Endothelial cell of umbilical vein (primary cell): Measurements from ENCODE around the gene KCND2. TPM values are rescaled to one million over a fixed set of nuclear protein-coding genes. Genes with fewer than 3 reads are reported as not detected.

ENCODE experiments used
- BruUV-seq: library from RNA; stranded (reverse); fragments of 400-500 nt; replicated peaks from 2 replicates; lab custom pipeline; 2021; lab: Mats Ljungman, UMichigan
- CTCF ChIA-PET: fragments of 300-600, 350-600 bp; sonication (Branson Sonifier 250); formaldehyde crosslinking; loops from one replicate; lab custom pipeline; 2021; ENCODE audit warnings: antibody characterized with exemption, inconsistent platforms; lab: Charles Lee
- POLR2A ChIA-PET: fragments of 300-600, 350-600 bp; sonication (Branson Sonifier 250); formaldehyde crosslinking; loops from one replicate; lab custom pipeline; 2021; ENCODE audit warnings: antibody characterized with exemption, inconsistent platforms; lab: Charles Lee
- DNase-seq: peaks from one replicate; pipeline ENCODE4 v3.0.0-alpha.2; 2011; ENCODE audit warnings: low read depth, low spot score
- FAIRE-seq: peaks from 2 replicates; lab custom pipeline; 2011; peaks lifted over from hg19 to GRCh38; lab: Jason Lieb, UNC
- H2AFZ ChIP-seq: 2 replicates; pipeline ENCODE4 v1.6.0; 2012; ENCODE audit warnings: low read depth, low read length, control low read depth, inconsistent platforms
- H3K27ac ChIP-seq: 2 replicates; pipeline ENCODE4 v1.5.1; 2011; ENCODE audit warnings: low read depth, mild to moderate bottlenecking, control low read depth, low read length, moderate library complexity; ENCODE audit not compliant: insufficient read depth
- H3K27me3 ChIP-seq, 2 experiments: 2 replicates each; pipeline versions ENCODE4 v1.6.0 to v1.6.1; 2011; ENCODE audit warnings: low read length in 2 of 2, mixed read lengths in 1 of 2; ENCODE audit not compliant: control insufficient read depth in 2 of 2, insufficient read depth in 2 of 2
- H3K36me3 ChIP-seq, 2 experiments: 2 replicates in 1 of 2; 3 replicates in 1 of 2; pipeline ENCODE4 v1.5.1; 2011; ENCODE audit warnings: low read length in 2 of 2, mild to moderate bottlenecking in 1 of 2, moderate library complexity in 1 of 2; ENCODE audit not compliant: control insufficient read depth in 2 of 2, insufficient read depth in 2 of 2; ENCODE audit errors: extremely low read depth in 1 of 2
- H3K4me1 ChIP-seq: 3 replicates; pipeline ENCODE4 v1.5.1; 2011; ENCODE audit warnings: mild to moderate bottlenecking, low read length; ENCODE audit not compliant: control insufficient read depth, insufficient read depth; ENCODE audit errors: extremely low read depth
- H3K4me2 ChIP-seq: 2 replicates; pipeline ENCODE4 v1.6.1; 2011; ENCODE audit warnings: low read length, control low read depth, mixed read lengths; ENCODE audit not compliant: insufficient read depth
- H3K4me3 ChIP-seq, 3 experiments: fragments of 200-600 bp in 1 of 3; sonication (generic), shearing (Covaris generic) in 1 of 3; replicated peaks in 1 of 3; 2 replicates each; pipeline ENCODE4 v1.5.1; 2011 to 2016; ENCODE audit warnings: control low read depth in 3 of 3, low read length in 3 of 3, mild to moderate bottlenecking in 2 of 3, inconsistent platforms in 1 of 3, low read depth in 1 of 3, moderate library complexity in 1 of 3; ENCODE audit not compliant: insufficient read depth in 1 of 3
- H3K79me2 ChIP-seq: 2 replicates; pipeline ENCODE4 v1.6.0; 2012; ENCODE audit warnings: low read length, inconsistent platforms; ENCODE audit not compliant: control insufficient read depth, insufficient read depth
- H3K9ac ChIP-seq: replicated peaks from 2 replicates; pipeline ENCODE3; 2011; ENCODE audit warnings: low read length, control low read depth; ENCODE audit not compliant: insufficient read depth; ENCODE audit errors: extremely low read depth
- H3K9me1 ChIP-seq: replicated peaks from 3 replicates; pipeline ENCODE4 v1.6.0; 2011; ENCODE audit warnings: mild to moderate bottlenecking, low read length; ENCODE audit not compliant: control insufficient read depth, insufficient read depth; ENCODE audit errors: extremely low read depth
- H3K9me3 ChIP-seq: replicated peaks from 2 replicates; pipeline ENCODE4 v1.5.1; 2012; ENCODE audit warnings: low read length, inconsistent platforms; ENCODE audit not compliant: control insufficient read depth, insufficient read depth
- H4K20me1 ChIP-seq: replicated peaks from 2 replicates; pipeline ENCODE3; 2011; ENCODE audit warnings: mild to moderate bottlenecking, low read length; ENCODE audit not compliant: control insufficient read depth, insufficient read depth; ENCODE audit errors: extremely low read depth
- CTCF ChIP-seq, 2 donors: IDR thresholded peaks; 1 replicate in 1 of 2; 2 replicates in 1 of 2; pipeline ENCODE4 v1.5.1; 2011; ENCODE audit warnings: low read length in 2 of 2, mild to moderate bottlenecking in 2 of 2, moderate library complexity in 2 of 2, control low read depth in 1 of 2, inconsistent platforms in 1 of 2, low read depth in 1 of 2; ENCODE audit not compliant: insufficient read depth in 1 of 2; ENCODE audit errors: extremely low read depth in 1 of 2
- EZH2 ChIP-seq: IDR thresholded peaks from 2 replicates; pipeline ENCODE4 v1.6.1; 2012; ENCODE audit warnings: borderline replicate concordance, low read depth, mild to moderate bottlenecking, moderate library complexity, low read length, inconsistent platforms; ENCODE audit not compliant: severe bottlenecking
- FOS ChIP-seq: IDR thresholded peaks from 2 replicates; pipeline ENCODE4 v1.6.1; 2011; ENCODE audit warnings: mild to moderate bottlenecking, low read length, moderate library complexity, borderline replicate concordance; ENCODE audit not compliant: insufficient read depth
- GATA2 ChIP-seq: IDR thresholded peaks from 2 replicates; pipeline ENCODE4 v1.7.0; 2011; ENCODE audit warnings: low read depth, mild to moderate bottlenecking, moderate library complexity, mixed read lengths, low read length; ENCODE audit not compliant: insufficient read length, insufficient read depth
- JUN ChIP-seq: IDR thresholded peaks from 2 replicates; pipeline ENCODE4 v1.6.1; 2011; ENCODE audit warnings: borderline replicate concordance, low read depth; ENCODE audit not compliant: insufficient read length, insufficient read depth
- MAX ChIP-seq: IDR thresholded peaks from 2 replicates; pipeline ENCODE4 v1.6.1; 2011; ENCODE audit not compliant: insufficient read depth, insufficient read length
- MYC ChIP-seq: IDR thresholded peaks from one replicate; pipeline ENCODE4 v1.6.1; 2011; ENCODE audit warnings: mild to moderate bottlenecking, low read depth, low read length
- POLR2A ChIP-seq: IDR thresholded peaks from 2 replicates; pipeline ENCODE4 v1.6.1; 2012; ENCODE audit warnings: low read depth, mild to moderate bottlenecking, control low read depth, low read length
- POLR2AphosphoS5 ChIP-seq: IDR thresholded peaks from 2 replicates; pipeline ENCODE4 v1.6.1; 2012; ENCODE audit warnings: low read depth, mild to moderate bottlenecking, control low read depth, low read length, moderate library complexity; ENCODE audit not compliant: insufficient read depth
- dilution Hi-C: fragments of 300-500 bp; cut with MboI; formaldehyde crosslinking; loops from one replicate; pipeline ENCODE4 v1.15.0; 2019; ENCODE audit warnings: low sequenced_read_pairs; ENCODE audit not compliant: extremely low pct_ligation_motif_present
- intact Hi-C: fragments of 100-400 bp; cut with micrococcal nuclease; formaldehyde crosslinking; loops from one replicate; pipeline ENCODE4 v1.10.0; 2022
- polyA plus RNA-seq, 4 experiments: library from polyadenylated mRNA; depleted of rRNA in 3 of 4; stranded (reverse) in 3 of 4; unstranded in 1 of 4; fragments of >200 nt; gene quantifications; 2 replicates each; pipeline versions ENCODE4 v1.2.1 to v1.2.3, GENCODE V29; 2011 to 2012; ENCODE audit warnings: missing spikeins in 1 of 4
- total RNA-seq: library from RNA; stranded (reverse); gene quantifications from 2 replicates; pipeline ENCODE4 v1.2.3, GENCODE V29; 2021

KCND2 gene
- total and polyA plus RNA-seq, 2 donors (not counting 3 experiments of a cell fraction or from before 2014, with no cell fraction given) = not detected

- POLR2A ChIA-PET = no interaction called here
Observed at GRCh38 chr7:120302190-120302589, 29.2 kb downstream of the KCND2 start.

More at GRCh38 chr7:120302190-120302589, 29.2 kb downstream of the KCND2 start:
- H3K4me1 ChIP-seq = no peaks in the 10 kb centered on the region
- no peak overlapping the region for H2AFZ ChIP-seq
- H3K9me1 ChIP-seq = no peaks in the 10 kb centered on the region
- H3K79me2 ChIP-seq = no peaks in the 10 kb centered on the region
- no peak overlapping the region for H3K27ac ChIP-seq
- CTCF ChIA-PET = no interaction called here
- H3K9ac ChIP-seq = no peak overlapping the region
- no peaks in the 10 kb centered on the region for H3K36me3 ChIP-seq
- no peaks in the 10 kb centered on the region for H3K9me3 ChIP-seq
- no peak for TF ChIP-seq JUN
- TF ChIP-seq GATA2 = no peak
- TF ChIP-seq FOS = no peak
- TF ChIP-seq POLR2AphosphoS5 = no peak
- no peak for TF ChIP-seq EZH2
- no peak for TF ChIP-seq POLR2A
- no peak for TF ChIP-seq MAX
- no peak for TF ChIP-seq MYC
- no peak for TF ChIP-seq CTCF (IDR thresholded peaks at IDR 0.05; ENCODE audit: extremely low read depth in 1 of 2, insufficient read depth in 1 of 2, low read depth in 1 of 2, low read length in 2 of 2)
- H3K27me3 ChIP-seq = no peaks in the 10 kb centered on the region
- DNase-seq (no peak), FAIRE-seq (no peak)
- no peak overlapping the region for H3K4me3 ChIP-seq
- dilution Hi-C loops (no loop called here), intact Hi-C loops (no loop called here)
- no TSS peak for BruUV-seq
- H4K20me1 ChIP-seq = no peaks in the 10 kb centered on the region
- no peak overlapping the region for H3K4me2 ChIP-seq
